Naive B cell (primary cell): Measurements from ENCODE around the gene FLNC. TPM values are rescaled to one million over a fixed set of nuclear protein-coding genes. Genes with fewer than 3 reads are reported as not detected.

Experiments used
- ATAC-seq, 2 donors: fragments of 150-1000 bp; cut with Tn5 transposase; 2 replicates each; pipeline ENCODE4 v1.10.0; 2021; ENCODE audit warnings: low read depth in 2 of 2, mild to moderate bottlenecking in 2 of 2, moderate library complexity in 2 of 2
- DNase-seq: peaks from one replicate; pipeline ENCODE4 v3.0.0; 2022
- H3K27ac Mint-ChIP-seq, 6 donors: one replicate each; pipeline ENCODE4 v1.8.0; 2020 to 2022; ENCODE audit warnings: mild to moderate bottlenecking in 6 of 6, mixed read lengths in 6 of 6, moderate library complexity in 5 of 6, inconsistent platforms in 2 of 6
- H3K27me3 Mint-ChIP-seq, 3 donors: one replicate each; pipeline ENCODE4 v1.8.0; 2021 to 2022; ENCODE audit warnings: mixed read lengths in 3 of 3, mild to moderate bottlenecking in 1 of 3
- H3K36me3 Mint-ChIP-seq, 2 donors: one replicate each; pipeline ENCODE4 v1.8.0; 2020 to 2022; ENCODE audit warnings: mixed read lengths in 2 of 2, inconsistent platforms in 1 of 2, mild to moderate bottlenecking in 1 of 2
- H3K4me1 Mint-ChIP-seq, 3 donors: one replicate each; pipeline ENCODE4 v1.8.0; 2020 to 2022; ENCODE audit warnings: mixed read lengths in 3 of 3, inconsistent platforms in 1 of 3, mild to moderate bottlenecking in 1 of 3, moderate library complexity in 1 of 3
- H3K4me3 Mint-ChIP-seq, 8 donors: one replicate each; pipeline ENCODE4 v1.8.0; 2020 to 2022; ENCODE audit warnings: mild to moderate bottlenecking in 8 of 8, mixed read lengths in 8 of 8, moderate library complexity in 8 of 8, inconsistent platforms in 2 of 8
- H3K9me3 Mint-ChIP-seq, 7 donors: one replicate each; pipeline ENCODE4 v1.8.0; 2020 to 2022; ENCODE audit warnings: mixed read lengths in 7 of 7, mild to moderate bottlenecking in 5 of 7, inconsistent platforms in 2 of 7, moderate library complexity in 1 of 7
- polyA plus RNA-seq, 6 donors: library from polyadenylated mRNA; unstranded; fragments of 300-500 nt; fragmentation: Illumina TruSeq; gene quantifications; one replicate each; pipeline ENCODE4 v1.2.3, GENCODE V29; 2021; ENCODE audit warnings: low read depth in 6 of 6

The FLNC gene
- polyA plus RNA-seq, 6 donors from 2014 or later = not detected

- H3K4me3 Mint-ChIP-seq = peak overlapping the region in 7 of 8 donors; percentile 52 to 90 (median 79)
- no peaks in the 10 kb centered on the region for H3K36me3 Mint-ChIP-seq
- peaks cover 28 to 80% (median 47%) of the 10 kb centered on the region in 3 donors for H3K27me3 Mint-ChIP-seq
- no peak overlapping the region for H3K27ac Mint-ChIP-seq
- H3K9me3 Mint-ChIP-seq = no peaks in the 10 kb centered on the region
- peak; percentile 14 for DNase-seq
- peak; percentile 29 to 40 for ATAC-seq
- peaks cover 15 to 31% (median 27%) of the 10 kb centered on the region in 3 donors for H3K4me1 Mint-ChIP-seq
Measured at GRCh38 chr7:128831178-128831993, 1.2 kb downstream of the FLNC start.

- ATAC-seq (no peak), DNase-seq (no peak)
- no peaks in the 10 kb centered on the region for H3K9me3 Mint-ChIP-seq
- H3K4me3 Mint-ChIP-seq = peak overlapping the region in 6 of 8 donors; percentile 52 to 79 (median 63)
- no peaks in the 10 kb centered on the region for H3K36me3 Mint-ChIP-seq
- peaks cover 15 to 31% (median 27%) of the 10 kb centered on the region in 3 donors for H3K4me1 Mint-ChIP-seq
- H3K27me3 Mint-ChIP-seq = peaks cover 22 to 76% (median 38%) of the 10 kb centered on the region in 3 donors
- no peak overlapping the region for H3K27ac Mint-ChIP-seq
Measured at GRCh38 chr7:128831994-128832879, 2.0 kb downstream of the FLNC start.

- Mint-ChIP-seq H3K9me3 (no peaks in the 10 kb centered on the region), H3K27me3 (peaks cover 22 to 70% (median 32%) of the 10 kb centered on the region in 3 donors), H3K4me3 (no peak overlapping the region), H3K27ac (no peak overlapping the region), H3K4me1 (peaks cover 15 to 31% (median 27%) of the 10 kb centered on the region in 3 donors), H3K36me3 (no peaks in the 10 kb centered on the region)
- DNase-seq = no peak
- ATAC-seq = no peak
Measured at GRCh38 chr7:128832880-128833147, 2.6 kb downstream of the FLNC start.

GRCh38 chr7:128833148-128833945 lies 3.1 kb downstream of the FLNC start:
- peaks cover 15 to 31% (median 27%) of the 10 kb centered on the region in 3 donors for H3K4me1 Mint-ChIP-seq
- no peak for ATAC-seq

GRCh38 chr7:128833946-128834325 lies 3.7 kb downstream of the FLNC start:
- DNase-seq (no peak), ATAC-seq (no peak)
- Mint-ChIP-seq H3K4me1 (peaks cover 15 to 31% (median 27%) of the 10 kb centered on the region in 3 donors), H3K27me3 (peaks cover 13 to 61% (median 24%) of the 10 kb centered on the region in 3 donors), H3K4me3 (no peak overlapping the region), H3K9me3 (no peaks in the 10 kb centered on the region), H3K27ac (peak overlapping the region in 1 of 6 donors; percentile 38), H3K36me3 (no peaks in the 10 kb centered on the region)

More at GRCh38 chr7:128833148-128833945, 3.1 kb downstream of the FLNC start:
- H3K4me3 Mint-ChIP-seq = no peak overlapping the region
- H3K36me3 Mint-ChIP-seq = no peaks in the 10 kb centered on the region
- no peak for DNase-seq
- H3K9me3 Mint-ChIP-seq = no peaks in the 10 kb centered on the region
- peak overlapping the region in 1 of 6 donors; percentile 38 for H3K27ac Mint-ChIP-seq
- peaks cover 18 to 65% (median 27%) of the 10 kb centered on the region in 3 donors for H3K27me3 Mint-ChIP-seq

GRCh38 chr7:128835231-128835751 lies 5.1 kb downstream of the FLNC start:
- DNase-seq (no peak), ATAC-seq (no peak)
- H3K27ac Mint-ChIP-seq = peak overlapping the region in 1 of 6 donors; percentile 49
- peaks cover 8 to 21% (median 19%) of the 10 kb centered on the region in 3 donors for H3K4me1 Mint-ChIP-seq
- H3K4me3 Mint-ChIP-seq = no peak overlapping the region
- H3K27me3 Mint-ChIP-seq = peaks cover 5 to 49% (median 12%) of the 10 kb centered on the region in 3 donors
- no peaks in the 10 kb centered on the region for H3K36me3 Mint-ChIP-seq
- H3K9me3 Mint-ChIP-seq = no peaks in the 10 kb centered on the region

- H3K4me1 Mint-ChIP-seq = peaks cover 4 to 14% (median 13%) of the 10 kb centered on the region in 3 donors
- H3K27ac Mint-ChIP-seq = peak overlapping the region in 2 of 6 donors; percentile 49 to 82
- peaks cover 0 to 42% (median 5%) of the 10 kb centered on the region in 3 donors for H3K27me3 Mint-ChIP-seq
- no peak overlapping the region for H3K4me3 Mint-ChIP-seq
- no peaks in the 10 kb centered on the region for H3K9me3 Mint-ChIP-seq
- DNase-seq (no peak), ATAC-seq (no peak)
- no peaks in the 10 kb centered on the region for H3K36me3 Mint-ChIP-seq
Measured at GRCh38 chr7:128835790-128836641, 5.8 kb downstream of the FLNC start.

- Mint-ChIP-seq H3K4me3 (no peak overlapping the region), H3K9me3 (no peaks in the 10 kb centered on the region), H3K27me3 (peaks cover 0 to 33% (median 0%) of the 10 kb centered on the region in 3 donors), H3K36me3 (no peaks in the 10 kb centered on the region), H3K4me1 (peaks cover 2 to 8% (median 7%) of the 10 kb centered on the region in 3 donors), H3K27ac (peak overlapping the region in 2 of 6 donors; percentile 20 to 82)
- DNase-seq = no peak
- ATAC-seq = no peak
Measured at GRCh38 chr7:128836729-128837348, 6.6 kb downstream of the FLNC start.

- Mint-ChIP-seq H3K4me3 (no peak overlapping the region), H3K4me1 (peaks cover 0 to 7% (median under 1%) of the 10 kb centered on the region in 3 donors), H3K27me3 (peaks cover 0 to 27% (median 0%) of the 10 kb centered on the region in 3 donors), H3K27ac (no peak overlapping the region), H3K9me3 (no peaks in the 10 kb centered on the region), H3K36me3 (no peaks in the 10 kb centered on the region)
- no peak for DNase-seq
- ATAC-seq = no peak
Measured at GRCh38 chr7:128837521-128837921, 7.3 kb downstream of the FLNC start.

- DNase-seq = no peak
- Mint-ChIP-seq H3K36me3 (no peaks in the 10 kb centered on the region), H3K27ac (no peak overlapping the region), H3K4me3 (no peak overlapping the region), H3K27me3 (peaks cover 0 to 21% (median 0%) of the 10 kb centered on the region in 3 donors), H3K9me3 (no peaks in the 10 kb centered on the region), H3K4me1 (peaks cover 0 to 6% (median 0%) of the 10 kb centered on the region in 3 donors)
- ATAC-seq = no peak
Measured at GRCh38 chr7:128838109-128838779, 8.0 kb downstream of the FLNC start.

GRCh38 chr7:128838981-128839731 lies 8.9 kb downstream of the FLNC start:
- no peak overlapping the region for H3K4me3 Mint-ChIP-seq
- H3K36me3 Mint-ChIP-seq = no peaks in the 10 kb centered on the region
- ATAC-seq (no peak), DNase-seq (no peak)
- H3K27me3 Mint-ChIP-seq = peaks cover 0 to 14% (median 0%) of the 10 kb centered on the region in 3 donors
- H3K27ac Mint-ChIP-seq = no peak overlapping the region
- H3K4me1 Mint-ChIP-seq = peaks cover 0 to 6% (median 0%) of the 10 kb centered on the region in 3 donors
- H3K9me3 Mint-ChIP-seq = no peaks in the 10 kb centered on the region
